Neuronal stem cell (in vitro differentiated cells): ENCODE data around the gene RSRP1.

Experiments
- DNase-seq: peaks from one replicate; pipeline ENCODE4 v3.0.0-alpha.2; 2013; ENCODE audit warnings: low spot score
- H2AFZ ChIP-seq: one replicate; pipeline ENCODE4 v1.6.1; 2013; ENCODE audit warnings: mild to moderate bottlenecking, low read length, inconsistent platforms
- H2AK5ac ChIP-seq: 2 replicates; pipeline ENCODE4 v1.6.1; 2013; ENCODE audit warnings: low read depth, mild to moderate bottlenecking, inconsistent platforms, low read length, moderate library complexity, mixed read lengths
- H2BK120ac ChIP-seq: 2 replicates; pipeline ENCODE4 v1.6.1; 2013; ENCODE audit warnings: low read depth, mild to moderate bottlenecking, inconsistent platforms, low read length, moderate library complexity, mixed read lengths
- H2BK12ac ChIP-seq: one replicate; pipeline ENCODE4 v1.6.1; 2013; ENCODE audit warnings: low read length, inconsistent platforms
- H2BK15ac ChIP-seq: 2 replicates; pipeline ENCODE4 v1.6.1; 2013; ENCODE audit warnings: mild to moderate bottlenecking, low read length, inconsistent platforms, mixed read lengths
- H2BK5ac ChIP-seq: one replicate; pipeline ENCODE4 v1.6.1; 2013; ENCODE audit warnings: inconsistent platforms, mild to moderate bottlenecking, low read length, moderate library complexity
- H3K14ac ChIP-seq: one replicate; pipeline ENCODE4 v1.6.1; 2013; ENCODE audit warnings: low read length, inconsistent platforms
- H3K18ac ChIP-seq: 2 replicates; pipeline ENCODE4 v1.6.1; 2013; ENCODE audit warnings: low read length, inconsistent platforms
- H3K23ac ChIP-seq: 2 replicates; pipeline ENCODE4 v1.6.1; 2013; ENCODE audit warnings: low read depth, mild to moderate bottlenecking, mixed read lengths, low read length, inconsistent platforms; ENCODE audit not compliant: poor library complexity
- H3K27ac ChIP-seq: replicated peaks from 3 replicates; pipeline ENCODE4 v1.5.1; 2013; ENCODE audit warnings: low read length, inconsistent platforms
- H3K27me3 ChIP-seq, 3 experiments: 2 replicates each; pipeline ENCODE4 v1.6.1; 2013; ENCODE audit warnings: low read length in 3 of 3, mild to moderate bottlenecking in 2 of 3, inconsistent platforms in 1 of 3, low read depth in 1 of 3, mixed read lengths in 1 of 3, moderate library complexity in 1 of 3; ENCODE audit not compliant: control insufficient read depth in 3 of 3, insufficient read depth in 3 of 3
- H3K36me3 ChIP-seq, 2 donors: replicated peaks in 1 of 2; 2 replicates each; pipeline ENCODE4 v1.6.1; 2013; ENCODE audit warnings: low read length in 2 of 2; ENCODE audit not compliant: control insufficient read depth in 2 of 2, insufficient read depth in 2 of 2
- H3K4ac ChIP-seq: 2 replicates; pipeline ENCODE4 v1.6.1; 2013; ENCODE audit warnings: inconsistent platforms, mild to moderate bottlenecking, low read length, moderate library complexity
- H3K4me1 ChIP-seq, 2 donors: 1 replicate in 1 of 2; 2 replicates in 1 of 2; pipeline ENCODE4 v1.6.1; 2013; ENCODE audit warnings: low read length in 2 of 2, low read depth in 1 of 2; ENCODE audit not compliant: control insufficient read depth in 2 of 2, insufficient read depth in 1 of 2
- H3K4me2 ChIP-seq: one replicate; pipeline ENCODE4 v1.6.1; 2013; ENCODE audit warnings: mild to moderate bottlenecking, low read length, inconsistent platforms; ENCODE audit not compliant: insufficient read depth, poor library complexity, severe bottlenecking
- H3K4me3 ChIP-seq, 2 donors: 2 replicates each; pipeline ENCODE4 v1.5.1; 2013; ENCODE audit warnings: low read length in 2 of 2, mild to moderate bottlenecking in 2 of 2, inconsistent platforms in 1 of 2, moderate library complexity in 1 of 2
- H3K79me1 ChIP-seq: one replicate; pipeline ENCODE4 v1.6.1; 2013; ENCODE audit warnings: low read depth, mild to moderate bottlenecking, inconsistent platforms, low read length, moderate library complexity
- H3K9ac ChIP-seq: one replicate; pipeline ENCODE4 v1.6.1; 2013; ENCODE audit warnings: mild to moderate bottlenecking, low read depth, low read length, inconsistent platforms; ENCODE audit not compliant: poor library complexity
- H3K9me3 ChIP-seq, 2 donors: replicated peaks in 1 of 2; 2 replicates each; pipeline versions ENCODE3 to v1.6.1; 2013; ENCODE audit warnings: low read length in 2 of 2, mild to moderate bottlenecking in 2 of 2, inconsistent platforms in 1 of 2, low read depth in 1 of 2, mixed read lengths in 1 of 2, moderate library complexity in 1 of 2; ENCODE audit not compliant: control insufficient read depth in 2 of 2, insufficient read depth in 1 of 2
- H4K8ac ChIP-seq: one replicate; pipeline ENCODE4 v1.6.1; 2013; ENCODE audit warnings: low read depth, mild to moderate bottlenecking, inconsistent platforms, low read length, moderate library complexity
- H4K91ac ChIP-seq: one replicate; pipeline ENCODE4 v1.6.1; 2013; ENCODE audit warnings: low read length, low read depth, mild to moderate bottlenecking, inconsistent platforms; ENCODE audit not compliant: poor library complexity
- WGBS, 2 donors: extraction: QIAGEN DNeasy Blood & Tissue Kit; methylation state at CpG; one replicate each; pipeline ENCODE4 v1.1.7; 2013; ENCODE audit warnings: missing lambda C conversion rate in 2 of 2, mixed read lengths in 1 of 2; ENCODE audit not compliant: insufficient read length in 2 of 2, insufficient replicate concordance in 1 of 2; ENCODE audit errors: extremely low coverage in 2 of 2; 5-methylcytosine and 5-hydroxymethylcytosine counted together

Gene RSRP1

GRCh38 chr1:25232866-25233784 lies 14.1 kb downstream of the RSRP1 start:
- no peak overlapping the region for H4K8ac ChIP-seq
- peak; percentile 51 for DNase-seq
- H2AK5ac ChIP-seq: no peak overlapping the region
- H3K4ac ChIP-seq: no peak overlapping the region
- H2AFZ ChIP-seq: peak overlapping the region; percentile 83
- no peak overlapping the region for H2BK120ac ChIP-seq
- no peak overlapping the region for H3K18ac ChIP-seq
- no peak overlapping the region for H2BK15ac ChIP-seq
- no peak overlapping the region for H2BK5ac ChIP-seq
- H3K27me3 ChIP-seq: no peaks in the 10 kb centered on the region
- no CpG with 5 or more reads among the region's 13 CpGs for WGBS, 2 donors
- peak overlapping the region; percentile 41 for H3K4me2 ChIP-seq
- H3K79me1 ChIP-seq: peaks cover 2% of the 10 kb centered on the region
- H3K27ac ChIP-seq: peak overlapping the region; percentile 76
- peaks cover 6 to 50% of the 10 kb centered on the region in 2 donors for H3K36me3 ChIP-seq
- H3K23ac ChIP-seq: no peak overlapping the region
- H3K9ac ChIP-seq: no peak overlapping the region
- H2BK12ac ChIP-seq: no peak overlapping the region
- H3K4me3 ChIP-seq: peak overlapping the region; percentile 76 to 98
- H3K14ac ChIP-seq: no peak overlapping the region
- no peak overlapping the region for H4K91ac ChIP-seq
- H3K4me1 ChIP-seq: peaks cover 3 to 6% of the 10 kb centered on the region in 2 donors
- H3K9me3 ChIP-seq: no peaks in the 10 kb centered on the region

GRCh38 chr1:25232027-25232865 lies 15.0 kb downstream of the RSRP1 start, which contains the start of gene SYF2:
Gene SYF2, minus strand, starts transcription at chr1:25232502. Its CDS starts 35 bp downstream, at chr1:25232467.
- peak; percentile 83 for DNase-seq
- Histone ChIP-seq H3K27me3 (no peaks in the 10 kb centered on the region), H2BK5ac (peak within 1 kb of the TSS; percentile 76), H3K27ac (peak within 1 kb of the TSS; percentile 76), H2AFZ (peak within 1 kb of the TSS; percentile 83), H3K9ac (peak within 1 kb of the TSS; percentile 92), H3K23ac (no peak within 1 kb of the TSS), H2AK5ac (peak within 1 kb of the TSS; percentile 5), H4K8ac (no peak within 1 kb of the TSS), H3K18ac (peak within 1 kb of the TSS; percentile 78), H3K79me1 (peaks cover 2% of the 10 kb centered on the region), H4K91ac (peak within 1 kb of the TSS; percentile 66), H3K9me3 (no peaks in the 10 kb centered on the region), H2BK12ac (no peak within 1 kb of the TSS), H2BK120ac (no peak within 1 kb of the TSS), H3K4ac (no peak within 1 kb of the TSS), H2BK15ac (no peak within 1 kb of the TSS), H3K4me3 (peak within 1 kb of the TSS; percentile 76 to 98), H3K36me3 (peaks cover 6 to 57% of the 10 kb centered on the region in 2 donors), H3K14ac (no peak within 1 kb of the TSS), H3K4me2 (peak within 1 kb of the TSS; percentile 70), H3K4me1 (peaks cover 3 to 6% of the 10 kb centered on the region in 2 donors)
- whole genome bisulfite sequencing, 2 donors: no CpG with 5 or more reads among the region's 54 CpGs

- H3K14ac ChIP-seq: no peak overlapping the region
- no peak overlapping the region for H4K91ac ChIP-seq
- no peak overlapping the region for H4K8ac ChIP-seq
- H3K9ac ChIP-seq: no peak overlapping the region
- H2BK15ac ChIP-seq: no peak overlapping the region
- no peak overlapping the region for H3K4me2 ChIP-seq
- no peaks in the 10 kb centered on the region for H3K79me1 ChIP-seq
- H3K27me3 ChIP-seq: no peaks in the 10 kb centered on the region
- no peak overlapping the region for H2BK120ac ChIP-seq
- H2BK5ac ChIP-seq: no peak overlapping the region
- peaks cover 15 to 78% of the 10 kb centered on the region in 2 donors for H3K36me3 ChIP-seq
- H3K4me3 ChIP-seq: no peak overlapping the region
- DNase-seq: no peak
- H3K18ac ChIP-seq: no peak overlapping the region
- H2AK5ac ChIP-seq: no peak overlapping the region
- no peak overlapping the region for H2AFZ ChIP-seq
- WGBS, 2 donors: no CpG with 5 or more reads among the region's 3 CpGs
- H3K23ac ChIP-seq: no peak overlapping the region
- H2BK12ac ChIP-seq: no peak overlapping the region
- H3K4ac ChIP-seq: no peak overlapping the region
- no peaks in the 10 kb centered on the region for H3K4me1 ChIP-seq
- H3K27ac ChIP-seq: no peak overlapping the region
- no peaks in the 10 kb centered on the region for H3K9me3 ChIP-seq
These were observed 23.8 kb downstream of the RSRP1 start for GRCh38 chr1:25223471-25223870.

GRCh38 chr1:25222606-25223005 lies 24.6 kb downstream of the RSRP1 start:
- Histone ChIP-seq H2BK15ac (no peak overlapping the region), H3K4me3 (no peak overlapping the region), H4K8ac (no peak overlapping the region), H3K18ac (no peak overlapping the region), H3K27me3 (no peaks in the 10 kb centered on the region), H3K4ac (no peak overlapping the region), H3K27ac (no peak overlapping the region), H4K91ac (no peak overlapping the region), H3K14ac (no peak overlapping the region), H2AK5ac (no peak overlapping the region), H3K23ac (no peak overlapping the region), H3K36me3 (peaks cover 15 to 69% of the 10 kb centered on the region in 2 donors), H2BK120ac (no peak overlapping the region), H3K9ac (no peak overlapping the region), H3K9me3 (no peaks in the 10 kb centered on the region), H2BK12ac (no peak overlapping the region), H3K4me2 (no peak overlapping the region), H2AFZ (no peak overlapping the region), H3K4me1 (no peaks in the 10 kb centered on the region), H2BK5ac (no peak overlapping the region), H3K79me1 (no peaks in the 10 kb centered on the region)
- no peak for DNase-seq
- WGBS, 2 donors: no CpG with 5 or more reads among the region's 4 CpGs
